ENCODE data around the gene PROCA1. TPM values are rescaled to one million over a fixed set of nuclear protein-coding genes. Genes with fewer than 3 reads are reported as not detected.

PROCA1 gene, protein sequence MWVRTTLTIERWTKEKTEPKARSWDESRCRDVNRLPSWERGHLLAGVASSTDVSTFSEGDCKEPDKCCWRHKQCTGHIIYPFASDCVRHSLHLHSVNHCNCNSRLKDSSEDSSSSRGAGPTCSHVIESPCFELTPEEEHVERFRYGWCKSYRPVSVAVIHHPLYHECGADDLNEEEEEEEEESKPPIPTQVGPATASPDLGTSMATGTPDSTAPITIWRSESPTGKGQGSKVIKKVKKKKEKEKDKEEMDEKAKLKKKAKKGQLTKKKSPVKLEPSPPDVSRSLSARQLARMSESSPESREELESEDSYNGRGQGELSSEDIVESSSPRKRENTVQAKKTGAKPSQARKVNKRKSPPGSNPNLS
- total RNA-seq (2021) (14.2 and 15.8 TPM in 2 replicates), Bru-seq, nascent RNA (percentile 54 among the genes with signal in this experiment), BruChase-seq, experiment 1, labeled RNA remaining after a 2-hour chase (percentile 58 among the genes with signal in this experiment), BruChase-seq, experiment 2, labeled RNA remaining after a 6-hour chase (percentile 58 among the genes with signal in this experiment)
- long read RNA-seq, partial matches to known transcripts = 0 of 2 reads
- long read RNA-seq, other reads (novel, unspliced or antisense) = 2 of 2 reads

DNA sequence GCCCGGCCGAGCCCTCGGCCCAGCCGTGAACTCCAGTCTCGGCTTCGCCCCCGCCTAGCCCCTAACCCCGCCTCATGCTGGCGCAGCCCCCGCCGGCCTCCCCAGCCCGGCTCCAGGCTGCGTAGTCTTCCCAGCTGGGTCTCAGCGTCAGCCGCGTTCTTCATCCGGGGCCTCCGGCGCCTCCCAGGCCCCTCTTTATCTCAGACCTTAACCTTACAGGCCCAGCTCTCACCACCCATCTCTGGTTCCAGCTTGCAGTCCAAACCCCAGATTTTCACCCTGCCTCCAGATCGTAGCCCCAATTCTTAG, at the start of gene PROCA1:
PROCA1 (minus strand) TSS at position 166 of the 309 bp plus-strand sequence. CDS start 228 bp downstream, outside the sequence.
- peak within 1 kb of the TSS; percentile 97 for H3K4me2 ChIP-seq
- H3K9me2 ChIP-seq (ENCODE audit: insufficient read depth) = no peaks in the 10 kb centered on the region
- H3K4me3 ChIP-seq = peak within 1 kb of the TSS; percentile 82
- intact Hi-C loops (cut with micrococcal nuclease; ENCODE audit: unreplicated experiment) = no loop called here
- H3K79me2 ChIP-seq (ENCODE audit: low read depth) = peaks cover 15% of the 10 kb centered on the region
- ChIA-PET POLR2A (ENCODE audit: unreplicated experiment) (interaction anchor here (0.5 to 1.1 kb wide), 8 partner anchors 8 to 910 kb away, joined by 3 to 18 read pairs (median 6); partner anchors contain the start of genes RPL23A and TLCD1), CTCF (interaction anchor here (0.8 kb wide), 1 partner anchor 126 kb away, joined by 3 read pairs; no protein-coding TSS in a partner anchor)
- peaks cover 58% of the 10 kb centered on the region; the same call in 1 of the 2 replicates for H3F3A ChIP-seq (ENCODE audit: insufficient read depth, low read depth)
- no peaks in the 10 kb centered on the region for H3K9me3 ChIP-seq (ENCODE audit: insufficient read depth, low read depth)
- peaks cover 6% of the 10 kb centered on the region for H3K36me3 ChIP-seq (ENCODE audit: low read depth)
- H3K4me1 ChIP-seq (replicated peaks; ENCODE audit: insufficient read depth) = peaks cover 19% of the 10 kb centered on the region
- H3K27me3 ChIP-seq (ENCODE audit: insufficient read depth, low read depth) = no peaks in the 10 kb centered on the region
- BruUV-seq (replicated peaks) = no TSS peak
- peak within 1 kb of the TSS; percentile 86 for H2AFZ ChIP-seq
- H4K20me1 ChIP-seq (ENCODE audit: insufficient read depth) = no peaks in the 10 kb centered on the region
- no peak for DNase-seq
- H3K27ac ChIP-seq = peak within 1 kb of the TSS; percentile 17; the same call in 1 of the 2 replicates
- TF ChIP-seq EZH2 (IDR thresholded peaks at IDR 0.05; ENCODE audit: low read depth) = no peak
- TF ChIP-seq, protein P1, sequence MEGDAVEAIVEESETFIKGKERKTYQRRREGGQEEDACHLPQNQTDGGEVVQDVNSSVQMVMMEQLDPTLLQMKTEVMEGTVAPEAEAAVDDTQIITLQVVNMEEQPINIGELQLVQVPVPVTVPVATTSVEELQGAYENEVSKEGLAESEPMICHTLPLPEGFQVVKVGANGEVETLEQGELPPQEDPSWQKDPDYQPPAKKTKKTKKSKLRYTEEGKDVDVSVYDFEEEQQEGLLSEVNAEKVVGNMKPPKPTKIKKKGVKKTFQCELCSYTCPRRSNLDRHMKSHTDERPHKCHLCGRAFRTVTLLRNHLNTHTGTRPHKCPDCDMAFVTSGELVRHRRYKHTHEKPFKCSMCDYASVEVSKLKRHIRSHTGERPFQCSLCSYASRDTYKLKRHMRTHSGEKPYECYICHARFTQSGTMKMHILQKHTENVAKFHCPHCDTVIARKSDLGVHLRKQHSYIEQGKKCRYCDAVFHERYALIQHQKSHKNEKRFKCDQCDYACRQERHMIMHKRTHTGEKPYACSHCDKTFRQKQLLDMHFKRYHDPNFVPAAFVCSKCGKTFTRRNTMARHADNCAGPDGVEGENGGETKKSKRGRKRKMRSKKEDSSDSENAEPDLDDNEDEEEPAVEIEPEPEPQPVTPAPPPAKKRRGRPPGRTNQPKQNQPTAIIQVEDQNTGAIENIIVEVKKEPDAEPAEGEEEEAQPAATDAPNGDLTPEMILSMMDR (conservative IDR thresholded peaks at IDR 0.05) = no peak

DNA sequence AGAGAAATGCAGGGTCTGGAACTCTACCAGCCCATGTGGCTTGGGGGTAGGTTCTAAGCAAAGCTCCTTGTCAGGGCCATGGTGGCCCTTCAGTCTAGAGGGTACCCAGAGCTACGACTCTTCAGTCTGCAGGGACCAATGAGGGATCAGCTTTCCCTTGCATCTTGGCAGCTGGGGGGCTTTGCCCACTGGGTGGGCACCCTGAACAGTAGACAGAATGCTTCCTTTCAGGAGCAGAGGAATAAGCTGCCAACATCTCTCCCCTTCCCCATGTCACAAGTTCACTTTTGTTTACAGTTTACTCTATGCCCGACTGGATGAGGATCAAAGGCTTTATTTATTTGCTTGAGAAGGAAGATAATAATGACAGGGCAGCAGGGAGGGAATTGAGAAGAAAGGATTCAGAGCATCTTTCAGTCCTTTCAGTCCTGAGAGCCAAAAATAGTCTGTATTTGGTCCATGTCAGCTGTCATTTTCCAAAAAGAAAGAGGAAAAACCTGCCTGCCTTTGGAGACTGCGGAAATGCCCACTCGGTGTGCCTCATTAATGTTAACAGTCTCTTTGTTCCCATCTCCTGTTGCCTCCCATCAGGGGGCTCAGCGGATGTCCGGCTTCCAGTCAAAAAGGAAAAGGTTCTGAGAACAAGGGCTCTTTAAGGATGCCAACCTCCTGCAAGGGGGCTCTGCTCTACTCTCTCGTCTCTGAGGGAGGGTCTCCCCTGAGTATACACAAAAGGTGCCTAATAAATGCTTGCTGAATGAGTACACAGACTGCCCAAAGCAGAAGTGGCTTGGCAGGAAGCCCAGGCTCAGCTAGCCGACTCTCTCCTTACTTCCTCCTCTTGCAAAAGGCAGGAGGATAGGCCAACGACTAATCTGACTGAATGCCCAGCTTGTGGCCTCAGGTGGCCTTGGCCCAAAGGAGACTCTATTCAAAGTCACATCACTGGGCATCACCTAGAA, 49.2 kb upstream of the PROCA1 start:
- no peaks in the 10 kb centered on the region for H3K36me3 ChIP-seq (ENCODE audit: low read depth)
- ChIA-PET CTCF (interaction anchor here (0.5 to 0.9 kb wide), 2 partner anchors 47 to 82 kb away, joined by 3 to 13 read pairs; no protein-coding TSS in a partner anchor), POLR2A (ENCODE audit: unreplicated experiment) (interaction anchor here (0.5 to 0.9 kb wide), 3 partner anchors 34 to 188 kb away, joined by 3 to 6 read pairs (median 4); no protein-coding TSS in a partner anchor)
- no peak overlapping the region for H2AFZ ChIP-seq
- H4K20me1 ChIP-seq (ENCODE audit: insufficient read depth) = peaks cover 16% of the 10 kb centered on the region; the same call in 1 of the 2 replicates
- intact Hi-C loops (cut with micrococcal nuclease; ENCODE audit: unreplicated experiment) = loop anchor here (5.0 kb wide), 2 partner anchors 46 to 141 kb away; partner anchors contain the start of gene DHRS13
- no peak overlapping the region for H3K27ac ChIP-seq
- H3K27me3 ChIP-seq (ENCODE audit: insufficient read depth, low read depth) = no peaks in the 10 kb centered on the region
- no peaks in the 10 kb centered on the region for H3K9me2 ChIP-seq (ENCODE audit: insufficient read depth)
- no peak overlapping the region for H3K4me2 ChIP-seq
- BruUV-seq (replicated peaks) = no TSS peak
- no peaks in the 10 kb centered on the region for H3K9me3 ChIP-seq (ENCODE audit: insufficient read depth, low read depth)
- H3K4me3 ChIP-seq = no peak overlapping the region
- peaks cover 15% of the 10 kb centered on the region for H3K4me1 ChIP-seq (replicated peaks; ENCODE audit: insufficient read depth)
- H3K79me2 ChIP-seq (ENCODE audit: low read depth) = peaks cover 9% of the 10 kb centered on the region
- peak; percentile 57 to 81 for DNase-seq
- TF ChIP-seq EZH2 (IDR thresholded peaks at IDR 0.05; ENCODE audit: low read depth) = no peak
- TF ChIP-seq, protein P1 (conservative IDR thresholded peaks at IDR 0.05) = no peak
- peaks cover 49% of the 10 kb centered on the region for H3F3A ChIP-seq (ENCODE audit: insufficient read depth, low read depth)
